PFSK-1 (cell line): ENCODE results near the gene CDH6.

Source experiments
- FOXP2 ChIP-seq: optimal IDR thresholded peaks from 2 replicates; pipeline ENCODE3; 2011; ENCODE audit warnings: borderline replicate concordance, control low read depth, inconsistent platforms; ENCODE audit not compliant: insufficient read depth; ENCODE audit errors: extremely low read length, extremely low read depth
- POLR2AphosphoS5 ChIP-seq: IDR thresholded peaks from 2 replicates; pipeline ENCODE4 v1.6.1; 2012; ENCODE audit warnings: low read depth, mild to moderate bottlenecking, control low read depth, low read length, moderate library complexity
- SIN3A ChIP-seq: IDR thresholded peaks from 2 replicates; pipeline ENCODE4 v1.6.1; 2012; ENCODE audit warnings: mild to moderate bottlenecking, low read length, moderate library complexity, borderline replicate concordance; ENCODE audit not compliant: insufficient read depth
- TAF1 ChIP-seq: IDR thresholded peaks from 2 replicates; pipeline ENCODE4 v1.6.1; 2012; ENCODE audit warnings: low read length, control low read depth, borderline replicate concordance; ENCODE audit not compliant: insufficient read depth
- TF ChIP-seq, protein P1 (sequence below), 2 experiments: IDR thresholded peaks; 2 replicates each; pipeline versions ENCODE4 v1.6.1 to v1.8.0; 2011 to 2012; ENCODE audit warnings: low read depth in 2 of 2, low read length in 2 of 2, control low read depth in 1 of 2, inconsistent platforms in 1 of 2, mild to moderate bottlenecking in 1 of 2, moderate library complexity in 1 of 2; ENCODE audit not compliant: insufficient read depth in 1 of 2

Gene CDH6

GRCh38 chr5:31364881-31365636 lies 171.6 kb downstream of the CDH6 start:
- TF ChIP-seq TAF1 = no peak
- no peak for TF ChIP-seq FOXP2
- TF ChIP-seq POLR2AphosphoS5 = no peak
- TF ChIP-seq, protein P1, sequence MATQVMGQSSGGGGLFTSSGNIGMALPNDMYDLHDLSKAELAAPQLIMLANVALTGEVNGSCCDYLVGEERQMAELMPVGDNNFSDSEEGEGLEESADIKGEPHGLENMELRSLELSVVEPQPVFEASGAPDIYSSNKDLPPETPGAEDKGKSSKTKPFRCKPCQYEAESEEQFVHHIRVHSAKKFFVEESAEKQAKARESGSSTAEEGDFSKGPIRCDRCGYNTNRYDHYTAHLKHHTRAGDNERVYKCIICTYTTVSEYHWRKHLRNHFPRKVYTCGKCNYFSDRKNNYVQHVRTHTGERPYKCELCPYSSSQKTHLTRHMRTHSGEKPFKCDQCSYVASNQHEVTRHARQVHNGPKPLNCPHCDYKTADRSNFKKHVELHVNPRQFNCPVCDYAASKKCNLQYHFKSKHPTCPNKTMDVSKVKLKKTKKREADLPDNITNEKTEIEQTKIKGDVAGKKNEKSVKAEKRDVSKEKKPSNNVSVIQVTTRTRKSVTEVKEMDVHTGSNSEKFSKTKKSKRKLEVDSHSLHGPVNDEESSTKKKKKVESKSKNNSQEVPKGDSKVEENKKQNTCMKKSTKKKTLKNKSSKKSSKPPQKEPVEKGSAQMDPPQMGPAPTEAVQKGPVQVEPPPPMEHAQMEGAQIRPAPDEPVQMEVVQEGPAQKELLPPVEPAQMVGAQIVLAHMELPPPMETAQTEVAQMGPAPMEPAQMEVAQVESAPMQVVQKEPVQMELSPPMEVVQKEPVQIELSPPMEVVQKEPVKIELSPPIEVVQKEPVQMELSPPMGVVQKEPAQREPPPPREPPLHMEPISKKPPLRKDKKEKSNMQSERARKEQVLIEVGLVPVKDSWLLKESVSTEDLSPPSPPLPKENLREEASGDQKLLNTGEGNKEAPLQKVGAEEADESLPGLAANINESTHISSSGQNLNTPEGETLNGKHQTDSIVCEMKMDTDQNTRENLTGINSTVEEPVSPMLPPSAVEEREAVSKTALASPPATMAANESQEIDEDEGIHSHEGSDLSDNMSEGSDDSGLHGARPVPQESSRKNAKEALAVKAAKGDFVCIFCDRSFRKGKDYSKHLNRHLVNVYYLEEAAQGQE (IDR thresholded peaks at IDR 0.05; ENCODE audit: insufficient read depth in 1 of 2, low read depth in 2 of 2, low read length in 2 of 2) = no peak
- no peak for TF ChIP-seq SIN3A

- TF ChIP-seq, protein P1 (IDR thresholded peaks at IDR 0.05; ENCODE audit: insufficient read depth in 1 of 2, low read depth in 2 of 2, low read length in 2 of 2) = no peak
- TF ChIP-seq FOXP2 (no peak), TAF1 (no peak), SIN3A (no peak), POLR2AphosphoS5 (no peak)
Measured at GRCh38 chr5:31365776-31366175, 172.3 kb downstream of the CDH6 start.

DNA sequence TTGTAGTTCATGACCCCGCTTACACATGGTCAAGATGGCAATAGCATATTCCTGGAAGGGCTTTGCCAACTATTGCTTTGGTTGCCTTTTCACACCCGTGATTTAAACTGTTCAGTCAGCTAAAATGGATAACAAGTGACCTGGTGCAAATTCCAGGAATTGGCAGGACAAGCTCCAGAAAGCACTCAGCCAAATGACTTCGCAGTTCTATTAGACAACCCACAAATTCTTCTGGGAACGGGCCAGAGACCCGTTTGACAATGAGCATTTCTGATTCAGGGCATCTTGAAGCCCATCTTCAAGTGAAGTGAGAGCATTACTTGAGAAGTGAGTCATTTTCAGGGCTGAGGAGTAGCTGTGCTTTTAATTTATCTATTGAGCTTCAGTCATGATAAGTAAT lies 173.5 kb downstream of the CDH6 start:
- TF ChIP-seq, protein P1 (IDR thresholded peaks at IDR 0.05; ENCODE audit: insufficient read depth in 1 of 2, low read depth in 2 of 2, low read length in 2 of 2) = no peak

DNA sequence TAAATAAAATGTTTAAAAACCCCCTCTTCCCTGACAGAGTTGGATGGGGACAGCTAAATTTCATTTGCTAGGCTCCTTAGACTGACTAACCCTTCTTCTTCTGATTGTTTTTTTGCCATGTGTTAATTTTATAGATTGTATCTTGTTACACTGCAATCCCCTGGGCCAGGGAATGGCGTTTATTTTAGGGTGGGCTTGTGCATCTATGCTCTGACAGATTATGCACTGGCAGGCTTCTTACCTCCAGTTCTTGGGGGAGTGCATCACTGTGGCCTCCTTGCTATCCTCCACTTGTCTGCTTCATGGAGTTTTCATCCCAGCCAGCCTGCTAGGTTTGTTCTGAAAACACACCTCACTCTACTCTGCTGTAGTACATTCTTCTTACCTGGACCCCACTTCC lies 178.6 kb downstream of the CDH6 start:
- TF ChIP-seq FOXP2 (no peak), POLR2AphosphoS5 (no peak), SIN3A (no peak), TAF1 (no peak)
- TF ChIP-seq, protein P1 (IDR thresholded peaks at IDR 0.05; ENCODE audit: insufficient read depth in 1 of 2, low read depth in 2 of 2, low read length in 2 of 2) = no peak
